Endothelial cell of umbilical vein (primary cell): Measurements from ENCODE around the gene KDM4B. TPM values are rescaled to one million over a fixed set of nuclear protein-coding genes. Genes with fewer than 3 reads are reported as not detected.

Experiments used
- BruUV-seq: library from RNA; stranded (reverse); fragments of 400-500 nt; replicated peaks from 2 replicates; lab custom pipeline; 2021; lab: Mats Ljungman, UMichigan
- CTCF ChIA-PET: fragments of 300-600, 350-600 bp; sonication (Branson Sonifier 250); formaldehyde crosslinking; loops from one replicate; lab custom pipeline; 2021; ENCODE audit warnings: antibody characterized with exemption, inconsistent platforms; lab: Charles Lee
- POLR2A ChIA-PET: fragments of 300-600, 350-600 bp; sonication (Branson Sonifier 250); formaldehyde crosslinking; loops from one replicate; lab custom pipeline; 2021; ENCODE audit warnings: antibody characterized with exemption, inconsistent platforms; lab: Charles Lee
- DNase-seq: peaks from one replicate; pipeline ENCODE4 v3.0.0-alpha.2; 2011; ENCODE audit warnings: low read depth, low spot score
- FAIRE-seq: peaks from 2 replicates; lab custom pipeline; 2011; peaks lifted over from hg19 to GRCh38; lab: Jason Lieb, UNC
- H2AFZ ChIP-seq: 2 replicates; pipeline ENCODE4 v1.6.0; 2012; ENCODE audit warnings: low read depth, low read length, control low read depth, inconsistent platforms
- H3K27ac ChIP-seq: 2 replicates; pipeline ENCODE4 v1.5.1; 2011; ENCODE audit warnings: low read depth, mild to moderate bottlenecking, control low read depth, low read length, moderate library complexity; ENCODE audit not compliant: insufficient read depth
- H3K27me3 ChIP-seq, 2 experiments: 2 replicates each; pipeline versions ENCODE4 v1.6.0 to v1.6.1; 2011; ENCODE audit warnings: low read length in 2 of 2, mixed read lengths in 1 of 2; ENCODE audit not compliant: control insufficient read depth in 2 of 2, insufficient read depth in 2 of 2
- H3K36me3 ChIP-seq, 2 experiments: 2 replicates in 1 of 2; 3 replicates in 1 of 2; pipeline ENCODE4 v1.5.1; 2011; ENCODE audit warnings: low read length in 2 of 2, mild to moderate bottlenecking in 1 of 2, moderate library complexity in 1 of 2; ENCODE audit not compliant: control insufficient read depth in 2 of 2, insufficient read depth in 2 of 2; ENCODE audit errors: extremely low read depth in 1 of 2
- H3K4me1 ChIP-seq: 3 replicates; pipeline ENCODE4 v1.5.1; 2011; ENCODE audit warnings: mild to moderate bottlenecking, low read length; ENCODE audit not compliant: control insufficient read depth, insufficient read depth; ENCODE audit errors: extremely low read depth
- H3K4me2 ChIP-seq: 2 replicates; pipeline ENCODE4 v1.6.1; 2011; ENCODE audit warnings: low read length, control low read depth, mixed read lengths; ENCODE audit not compliant: insufficient read depth
- H3K4me3 ChIP-seq, 3 experiments: fragments of 200-600 bp in 1 of 3; sonication (generic), shearing (Covaris generic) in 1 of 3; replicated peaks in 1 of 3; 2 replicates each; pipeline ENCODE4 v1.5.1; 2011 to 2016; ENCODE audit warnings: control low read depth in 3 of 3, low read length in 3 of 3, mild to moderate bottlenecking in 2 of 3, inconsistent platforms in 1 of 3, low read depth in 1 of 3, moderate library complexity in 1 of 3; ENCODE audit not compliant: insufficient read depth in 1 of 3
- H3K79me2 ChIP-seq: 2 replicates; pipeline ENCODE4 v1.6.0; 2012; ENCODE audit warnings: low read length, inconsistent platforms; ENCODE audit not compliant: control insufficient read depth, insufficient read depth
- H3K9ac ChIP-seq: replicated peaks from 2 replicates; pipeline ENCODE3; 2011; ENCODE audit warnings: low read length, control low read depth; ENCODE audit not compliant: insufficient read depth; ENCODE audit errors: extremely low read depth
- H3K9me1 ChIP-seq: replicated peaks from 3 replicates; pipeline ENCODE4 v1.6.0; 2011; ENCODE audit warnings: mild to moderate bottlenecking, low read length; ENCODE audit not compliant: control insufficient read depth, insufficient read depth; ENCODE audit errors: extremely low read depth
- H3K9me3 ChIP-seq: replicated peaks from 2 replicates; pipeline ENCODE4 v1.5.1; 2012; ENCODE audit warnings: low read length, inconsistent platforms; ENCODE audit not compliant: control insufficient read depth, insufficient read depth
- H4K20me1 ChIP-seq: replicated peaks from 2 replicates; pipeline ENCODE3; 2011; ENCODE audit warnings: mild to moderate bottlenecking, low read length; ENCODE audit not compliant: control insufficient read depth, insufficient read depth; ENCODE audit errors: extremely low read depth
- EZH2 ChIP-seq: IDR thresholded peaks from 2 replicates; pipeline ENCODE4 v1.6.1; 2012; ENCODE audit warnings: borderline replicate concordance, low read depth, mild to moderate bottlenecking, moderate library complexity, low read length, inconsistent platforms; ENCODE audit not compliant: severe bottlenecking
- FOS ChIP-seq: IDR thresholded peaks from 2 replicates; pipeline ENCODE4 v1.6.1; 2011; ENCODE audit warnings: mild to moderate bottlenecking, low read length, moderate library complexity, borderline replicate concordance; ENCODE audit not compliant: insufficient read depth
- GATA2 ChIP-seq: IDR thresholded peaks from 2 replicates; pipeline ENCODE4 v1.7.0; 2011; ENCODE audit warnings: low read depth, mild to moderate bottlenecking, moderate library complexity, mixed read lengths, low read length; ENCODE audit not compliant: insufficient read length, insufficient read depth
- JUN ChIP-seq: IDR thresholded peaks from 2 replicates; pipeline ENCODE4 v1.6.1; 2011; ENCODE audit warnings: borderline replicate concordance, low read depth; ENCODE audit not compliant: insufficient read length, insufficient read depth
- MAX ChIP-seq: IDR thresholded peaks from 2 replicates; pipeline ENCODE4 v1.6.1; 2011; ENCODE audit not compliant: insufficient read depth, insufficient read length
- MYC ChIP-seq: IDR thresholded peaks from one replicate; pipeline ENCODE4 v1.6.1; 2011; ENCODE audit warnings: mild to moderate bottlenecking, low read depth, low read length
- POLR2A ChIP-seq: IDR thresholded peaks from 2 replicates; pipeline ENCODE4 v1.6.1; 2012; ENCODE audit warnings: low read depth, mild to moderate bottlenecking, control low read depth, low read length
- POLR2AphosphoS5 ChIP-seq: IDR thresholded peaks from 2 replicates; pipeline ENCODE4 v1.6.1; 2012; ENCODE audit warnings: low read depth, mild to moderate bottlenecking, control low read depth, low read length, moderate library complexity; ENCODE audit not compliant: insufficient read depth
- dilution Hi-C: fragments of 300-500 bp; cut with MboI; formaldehyde crosslinking; loops from one replicate; pipeline ENCODE4 v1.15.0; 2019; ENCODE audit warnings: low sequenced_read_pairs; ENCODE audit not compliant: extremely low pct_ligation_motif_present
- intact Hi-C: fragments of 100-400 bp; cut with micrococcal nuclease; formaldehyde crosslinking; loops from one replicate; pipeline ENCODE4 v1.10.0; 2022
- polyA plus RNA-seq, 4 experiments: library from polyadenylated mRNA; depleted of rRNA in 3 of 4; stranded (reverse) in 3 of 4; unstranded in 1 of 4; fragments of >200 nt; gene quantifications; 2 replicates each; pipeline versions ENCODE4 v1.2.1 to v1.2.3, GENCODE V29; 2011 to 2012; ENCODE audit warnings: missing spikeins in 1 of 4
- total RNA-seq: library from RNA; stranded (reverse); gene quantifications from 2 replicates; pipeline ENCODE4 v1.2.3, GENCODE V29; 2021
- TF ChIP-seq, protein P1 (sequence below), 2 donors: IDR thresholded peaks; 1 replicate in 1 of 2; 2 replicates in 1 of 2; pipeline ENCODE4 v1.5.1; 2011; ENCODE audit warnings: low read length in 2 of 2, mild to moderate bottlenecking in 2 of 2, moderate library complexity in 2 of 2, control low read depth in 1 of 2, inconsistent platforms in 1 of 2, low read depth in 1 of 2; ENCODE audit not compliant: insufficient read depth in 1 of 2; ENCODE audit errors: extremely low read depth in 1 of 2

KDM4B gene
- total and polyA plus RNA-seq, 2 donors (not counting 3 experiments of a cell fraction or from before 2014, with no cell fraction given), result 12.4 to 37.2 TPM

GRCh38 chr19:5024282-5024681 lies 55.4 kb downstream of the KDM4B start:
- POLR2A ChIA-PET, result no interaction called here
- Histone ChIP-seq H3K79me2 (peaks cover 16% of the 10 kb centered on the region), H3K9me1 (no peaks in the 10 kb centered on the region), H3K4me2 (no peak overlapping the region), H3K9ac (no peak overlapping the region), H3K9me3 (no peaks in the 10 kb centered on the region), H2AFZ (no peak overlapping the region), H3K27me3 (no peaks in the 10 kb centered on the region), H3K27ac (no peak overlapping the region), H3K4me1 (no peaks in the 10 kb centered on the region), H3K36me3 (peaks cover 0 to 2% of the 10 kb centered on the region in 2 experiments), H3K4me3 (no peak overlapping the region), H4K20me1 (peaks cover 2% of the 10 kb centered on the region)
- TF ChIP-seq EZH2 (no peak), POLR2AphosphoS5 (no peak), POLR2A (no peak), GATA2 (no peak), JUN (no peak), FOS (no peak), MAX (no peak), MYC (no peak)
- TF ChIP-seq, protein P1, sequence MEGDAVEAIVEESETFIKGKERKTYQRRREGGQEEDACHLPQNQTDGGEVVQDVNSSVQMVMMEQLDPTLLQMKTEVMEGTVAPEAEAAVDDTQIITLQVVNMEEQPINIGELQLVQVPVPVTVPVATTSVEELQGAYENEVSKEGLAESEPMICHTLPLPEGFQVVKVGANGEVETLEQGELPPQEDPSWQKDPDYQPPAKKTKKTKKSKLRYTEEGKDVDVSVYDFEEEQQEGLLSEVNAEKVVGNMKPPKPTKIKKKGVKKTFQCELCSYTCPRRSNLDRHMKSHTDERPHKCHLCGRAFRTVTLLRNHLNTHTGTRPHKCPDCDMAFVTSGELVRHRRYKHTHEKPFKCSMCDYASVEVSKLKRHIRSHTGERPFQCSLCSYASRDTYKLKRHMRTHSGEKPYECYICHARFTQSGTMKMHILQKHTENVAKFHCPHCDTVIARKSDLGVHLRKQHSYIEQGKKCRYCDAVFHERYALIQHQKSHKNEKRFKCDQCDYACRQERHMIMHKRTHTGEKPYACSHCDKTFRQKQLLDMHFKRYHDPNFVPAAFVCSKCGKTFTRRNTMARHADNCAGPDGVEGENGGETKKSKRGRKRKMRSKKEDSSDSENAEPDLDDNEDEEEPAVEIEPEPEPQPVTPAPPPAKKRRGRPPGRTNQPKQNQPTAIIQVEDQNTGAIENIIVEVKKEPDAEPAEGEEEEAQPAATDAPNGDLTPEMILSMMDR (IDR thresholded peaks at IDR 0.05; ENCODE audit: extremely low read depth in 1 of 2, insufficient read depth in 1 of 2, low read depth in 1 of 2, low read length in 2 of 2), result no peak
- no TSS peak for BruUV-seq
- DNase-seq (no peak), FAIRE-seq (no peak)
- dilution Hi-C loops (no loop called here), intact Hi-C loops (no loop called here)
- CTCF ChIA-PET, result interaction anchor here (0.7 to 3.5 kb wide), 4 partner anchors 22 to 215 kb away, joined by 3 to 32 read pairs (median 4); no protein-coding TSS in a partner anchor
